K562 (cell line): ENCODE data around the gene TMEM126A. TPM values are rescaled to one million over a fixed set of nuclear protein-coding genes. Genes with fewer than 3 reads are reported as not detected.

Source experiments
- ARHGAP35 ChIP-seq: fragments of 450-650 bp; IDR thresholded peaks from 2 replicates; pipeline ENCODE4 v1.6.1; 2018; ENCODE audit not compliant: partially characterized antibody
- CBX1 ChIP-seq: sonication (generic); IDR thresholded peaks from 2 replicates; pipeline ENCODE4 v1.6.1; 2016; ENCODE audit warnings: antibody characterized with exemption, low read depth, mild to moderate bottlenecking
- DIDO1 ChIP-seq: fragments of 450-650 bp; IDR thresholded peaks from 2 replicates; pipeline ENCODE4 v1.6.1; 2016; ENCODE audit warnings: low read depth, missing biosample characterization, missing genetic modification characterization
- DMBX1 ChIP-seq: fragments of 250-450 bp; sonication (Bioruptor Pico); IDR thresholded peaks from 2 replicates; pipeline ENCODE4 v1.8.0; 2022; ENCODE audit warnings: inconsistent platforms, mild to moderate bottlenecking, moderate library complexity, borderline replicate concordance
- ESRRB ChIP-seq: fragments of 250-450 bp; sonication (Bioruptor Pico); IDR thresholded peaks from 2 replicates; pipeline ENCODE4 v1.5.0; 2020; ENCODE audit warnings: mild to moderate bottlenecking, moderate library complexity, borderline replicate concordance
- HDAC3 ChIP-seq: fragments of 450-650 bp; IDR thresholded peaks from 2 replicates; pipeline ENCODE4 v1.6.1; 2018; ENCODE audit warnings: borderline replicate concordance, mild to moderate bottlenecking, moderate library complexity; ENCODE audit not compliant: partially characterized antibody
- MBD2 ChIP-seq: sonication (generic); IDR thresholded peaks from 2 replicates; pipeline ENCODE4 v1.6.1; 2016; ENCODE audit warnings: low read depth, borderline replicate concordance
- NR2C1 ChIP-seq, 2 experiments: fragments of 450-650 bp; IDR thresholded peaks; 2 replicates each; pipeline ENCODE4 v1.6.1; 2017; ENCODE audit warnings: mild to moderate bottlenecking in 2 of 2, antibody characterized with exemption in 1 of 2, inconsistent platforms in 1 of 2, missing compliant biosample characterization in 1 of 2, missing genetic modification characterization in 1 of 2
- POLR3G ChIP-seq: IDR thresholded peaks from 2 replicates; pipeline ENCODE4 v1.6.1; 2011; ENCODE audit not compliant: insufficient read length, insufficient replicate concordance; ENCODE audit errors: extremely low read depth
- PTRF ChIP-seq: fragments of 450-650 bp; IDR thresholded peaks from 2 replicates; pipeline ENCODE4 v1.6.1; 2016; ENCODE audit warnings: mild to moderate bottlenecking, missing genetic modification characterization, missing compliant biosample characterization
- SMAD3 ChIP-seq: fragments of 450-650 bp; formaldehyde crosslinking; conservative IDR thresholded peaks from 2 replicates; pipeline ENCODE4 v1.4.0; 2020; ENCODE audit warnings: mild to moderate bottlenecking
- SNRNP70 ChIP-seq: fragments of 200-400 bp; formaldehyde crosslinking; optimal IDR thresholded peaks from 2 replicates; pipeline ENCODE3; 2017; ENCODE audit warnings: low read depth, low read length
- TCF7L2 ChIP-seq: fragments of 150-350 bp; IDR thresholded peaks from 2 replicates; pipeline ENCODE4 v1.6.1; 2016; ENCODE audit warnings: low read depth, mild to moderate bottlenecking, low read length, moderate library complexity
- ZNF740 ChIP-seq, 3 experiments: fragments of 200-800 bp in 1 of 3; sonication (Bioruptor generic) in 1 of 3; sonication (generic) in 1 of 3; formaldehyde crosslinking in 1 of 3; IDR thresholded peaks; 2 replicates each; pipeline versions ENCODE4 v1.6.1 to v1.8.0; 2016 to 2022; ENCODE audit warnings: mild to moderate bottlenecking in 2 of 3, missing compliant biosample characterization in 2 of 3, missing genetic modification characterization in 2 of 3, missing genetic modification reagents in 1 of 3
- polyA plus RNA-seq, 8 experiments: library from polyadenylated mRNA; depleted of rRNA in 4 of 8; stranded (reverse) in 5 of 8; unstranded in 3 of 8; fragments of >200 nt; fragmentation: Nextera tagmentation in 2 of 8; fragmentation: Illumina TruSeq in 1 of 8; extraction: Ambion mirVana in 2 of 8; extraction: Trizol in 1 of 8; gene quantifications; 2 replicates each; pipeline versions ENCODE4 v1.2.1 to v1.2.3, GENCODE V29; 2011 to 2014; ENCODE audit warnings: inconsistent platforms in 1 of 8, missing spikeins in 1 of 8
- total RNA-seq, 7 experiments: library from RNA; depleted of rRNA in 6 of 7; stranded (reverse); fragments of >200 nt in 6 of 7; fragmentation: Illumina TruSeq in 2 of 7; extraction: Trizol in 2 of 7; gene quantifications; 2 replicates each; pipeline versions ENCODE4 v1.2.1 to v1.2.3, GENCODE V29; 2011 to 2021; ENCODE audit warnings: low replicate concordance in 1 of 7
- TF ChIP-seq, protein P1 (sequence below): fragments of 450-650 bp; IDR thresholded peaks from 2 replicates; pipeline ENCODE4 v1.6.1; 2017; ENCODE audit warnings: antibody characterized with exemption, mild to moderate bottlenecking

TMEM126A gene
- total and polyA plus RNA-seq, 9 of the 15 experiments (the other 6 are each of a cell fraction or from before 2014, with no cell fraction given) = 19.3 to 154 (median 56.3) TPM

- TF ChIP-seq SMAD3 (no peak), SNRNP70 (no peak), TCF7L2 (no peak), ZNF740 (CRISPR knock-in tag; IDR thresholded peaks at IDR 0.05) (no peak), ZNF740 (tag; IDR thresholded peaks at IDR 0.05) (no peak), CBX1 (no peak), ARHGAP35 (no peak), MBD2 (peak; percentile 63), POLR3G (no peak), ESRRB (CRISPR knock-in tag) (no peak), DIDO1 (tag) (no peak), NR2C1 (IDR thresholded peaks at IDR 0.05) (no peak), NR2C1 (tag; IDR thresholded peaks at IDR 0.05) (no peak), HDAC3 (no peak), DMBX1 (CRISPR knock-in tag) (no peak), PTRF (tag) (no peak)
- TF ChIP-seq, protein P1, sequence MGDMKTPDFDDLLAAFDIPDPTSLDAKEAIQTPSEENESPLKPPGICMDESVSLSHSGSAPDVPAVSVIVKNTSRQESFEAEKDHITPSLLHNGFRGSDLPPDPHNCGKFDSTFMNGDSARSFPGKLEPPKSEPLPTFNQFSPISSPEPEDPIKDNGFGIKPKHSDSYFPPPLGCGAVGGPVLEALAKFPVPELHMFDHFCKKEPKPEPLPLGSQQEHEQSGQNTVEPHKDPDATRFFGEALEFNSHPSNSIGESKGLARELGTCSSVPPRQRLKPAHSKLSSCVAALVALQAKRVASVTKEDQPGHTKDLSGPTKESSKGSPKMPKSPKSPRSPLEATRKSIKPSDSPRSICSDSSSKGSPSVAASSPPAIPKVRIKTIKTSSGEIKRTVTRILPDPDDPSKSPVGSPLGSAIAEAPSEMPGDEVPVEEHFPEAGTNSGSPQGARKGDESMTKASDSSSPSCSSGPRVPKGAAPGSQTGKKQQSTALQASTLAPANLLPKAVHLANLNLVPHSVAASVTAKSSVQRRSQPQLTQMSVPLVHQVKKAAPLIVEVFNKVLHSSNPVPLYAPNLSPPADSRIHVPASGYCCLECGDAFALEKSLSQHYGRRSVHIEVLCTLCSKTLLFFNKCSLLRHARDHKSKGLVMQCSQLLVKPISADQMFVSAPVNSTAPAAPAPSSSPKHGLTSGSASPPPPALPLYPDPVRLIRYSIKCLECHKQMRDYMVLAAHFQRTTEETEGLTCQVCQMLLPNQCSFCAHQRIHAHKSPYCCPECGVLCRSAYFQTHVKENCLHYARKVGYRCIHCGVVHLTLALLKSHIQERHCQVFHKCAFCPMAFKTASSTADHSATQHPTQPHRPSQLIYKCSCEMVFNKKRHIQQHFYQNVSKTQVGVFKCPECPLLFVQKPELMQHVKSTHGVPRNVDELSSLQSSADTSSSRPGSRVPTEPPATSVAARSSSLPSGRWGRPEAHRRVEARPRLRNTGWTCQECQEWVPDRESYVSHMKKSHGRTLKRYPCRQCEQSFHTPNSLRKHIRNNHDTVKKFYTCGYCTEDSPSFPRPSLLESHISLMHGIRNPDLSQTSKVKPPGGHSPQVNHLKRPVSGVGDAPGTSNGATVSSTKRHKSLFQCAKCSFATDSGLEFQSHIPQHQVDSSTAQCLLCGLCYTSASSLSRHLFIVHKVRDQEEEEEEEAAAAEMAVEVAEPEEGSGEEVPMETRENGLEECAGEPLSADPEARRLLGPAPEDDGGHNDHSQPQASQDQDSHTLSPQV = no peak
Observed at GRCh38 chr11:85627998-85628770, 19.6 kb upstream of the TMEM126A start, which contains the start of gene TMEM126B (continued).
